Left ventricle myocardium inferior (tissue), 1 donor: ENCODE measurements around the gene MELK. TPM values are rescaled to one million over a fixed set of nuclear protein-coding genes. Genes with fewer than 3 reads are reported as not detected.

Source experiments
- DNase-seq: peaks from one replicate; pipeline ENCODE4 v3.0.0-alpha.2; 2020
- H3K27ac ChIP-seq: fragments of 200-600 bp; replicated peaks from 2 replicates; pipeline ENCODE4 v1.8.0; 2021
- H3K27me3 ChIP-seq: fragments of 200-600 bp; 2 replicates; pipeline ENCODE4 v1.8.0; 2021; ENCODE audit warnings: low read depth
- H3K36me3 ChIP-seq: fragments of 200-600 bp; 2 replicates; pipeline ENCODE4 v1.8.0; 2021
- H3K4me1 ChIP-seq: fragments of 200-600 bp; 2 replicates; pipeline ENCODE4 v1.8.0; 2021
- H3K4me3 ChIP-seq: fragments of 200-600 bp; 2 replicates; pipeline ENCODE4 v1.8.0; 2021; ENCODE audit warnings: mild to moderate bottlenecking, moderate library complexity
- H3K9me3 ChIP-seq: fragments of 200-600 bp; replicated peaks from 2 replicates; pipeline ENCODE4 v1.8.0; 2021
- intact Hi-C: fragments of 100-400 bp; cut with micrococcal nuclease; formaldehyde crosslinking; loops from one replicate; pipeline ENCODE4 v1.11.0; 2022
- total RNA-seq: library from RNA; stranded (reverse); fragmentation: NEBNext Ultra II Directional; extraction: Animal tissue kit (Norgen Biotek cat#: 25700); gene quantifications from one replicate; pipeline ENCODE4 v1.2.1, GENCODE V29; 2021
- TF ChIP-seq, protein P1 (sequence below): fragments of 200-600 bp; IDR thresholded peaks from 2 replicates; pipeline ENCODE4 v1.8.0; 2021; ENCODE audit warnings: antibody characterized with exemption, mild to moderate bottlenecking, borderline replicate concordance
- donor health status: DM: no; HTN: yes; CAD: no; lungs with severe emphysema.

Gene MELK
- total RNA-seq, 1 donor from 2014 or later, result 0.27 TPM

DNA sequence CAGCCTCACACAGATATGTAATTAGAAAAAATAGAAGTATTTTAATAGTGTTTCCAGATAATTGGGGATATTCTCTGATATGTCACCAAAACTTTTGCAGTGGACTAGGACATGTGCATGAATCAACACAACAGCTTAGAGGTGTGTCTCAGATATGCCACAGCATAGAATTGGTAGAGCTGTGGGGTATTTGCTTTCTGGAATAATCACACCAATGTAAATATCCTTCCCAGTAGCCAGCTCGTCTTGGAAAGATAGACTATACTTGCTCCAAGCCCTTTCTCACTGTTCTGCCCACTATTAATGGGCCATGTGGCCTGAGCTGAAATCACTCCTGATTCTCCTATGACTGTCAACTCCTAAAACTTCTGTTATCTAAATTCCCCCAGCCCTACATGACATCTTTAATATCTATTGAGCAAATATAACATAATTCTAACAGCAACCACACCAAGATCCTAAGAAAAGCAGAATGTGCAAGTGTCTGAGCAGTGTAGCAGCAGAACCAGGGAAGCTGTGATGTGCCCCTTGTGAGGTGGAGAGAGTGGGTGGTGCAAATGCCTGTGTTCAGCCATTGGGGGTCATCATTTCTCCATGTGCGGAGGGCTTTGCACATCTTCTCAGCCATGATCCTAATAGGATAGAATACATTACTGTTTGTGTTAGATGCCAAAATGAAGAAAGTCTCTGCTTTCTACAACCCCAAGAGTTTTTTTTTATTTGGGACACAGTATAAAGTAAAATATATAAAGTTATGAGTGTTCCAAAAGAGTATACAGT, 65.0 kb downstream of the MELK start:
- H3K4me1 ChIP-seq, result no peaks in the 10 kb centered on the region
- no peaks in the 10 kb centered on the region for H3K27me3 ChIP-seq
- H3K36me3 ChIP-seq, result no peaks in the 10 kb centered on the region
- DNase-seq, result no peak
- no peak overlapping the region for H3K27ac ChIP-seq
- no peak overlapping the region for H3K4me3 ChIP-seq
- H3K9me3 ChIP-seq, result no peaks in the 10 kb centered on the region
- intact Hi-C loops, result no loop called here
- TF ChIP-seq, protein P1, sequence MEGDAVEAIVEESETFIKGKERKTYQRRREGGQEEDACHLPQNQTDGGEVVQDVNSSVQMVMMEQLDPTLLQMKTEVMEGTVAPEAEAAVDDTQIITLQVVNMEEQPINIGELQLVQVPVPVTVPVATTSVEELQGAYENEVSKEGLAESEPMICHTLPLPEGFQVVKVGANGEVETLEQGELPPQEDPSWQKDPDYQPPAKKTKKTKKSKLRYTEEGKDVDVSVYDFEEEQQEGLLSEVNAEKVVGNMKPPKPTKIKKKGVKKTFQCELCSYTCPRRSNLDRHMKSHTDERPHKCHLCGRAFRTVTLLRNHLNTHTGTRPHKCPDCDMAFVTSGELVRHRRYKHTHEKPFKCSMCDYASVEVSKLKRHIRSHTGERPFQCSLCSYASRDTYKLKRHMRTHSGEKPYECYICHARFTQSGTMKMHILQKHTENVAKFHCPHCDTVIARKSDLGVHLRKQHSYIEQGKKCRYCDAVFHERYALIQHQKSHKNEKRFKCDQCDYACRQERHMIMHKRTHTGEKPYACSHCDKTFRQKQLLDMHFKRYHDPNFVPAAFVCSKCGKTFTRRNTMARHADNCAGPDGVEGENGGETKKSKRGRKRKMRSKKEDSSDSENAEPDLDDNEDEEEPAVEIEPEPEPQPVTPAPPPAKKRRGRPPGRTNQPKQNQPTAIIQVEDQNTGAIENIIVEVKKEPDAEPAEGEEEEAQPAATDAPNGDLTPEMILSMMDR, result no peak

DNA sequence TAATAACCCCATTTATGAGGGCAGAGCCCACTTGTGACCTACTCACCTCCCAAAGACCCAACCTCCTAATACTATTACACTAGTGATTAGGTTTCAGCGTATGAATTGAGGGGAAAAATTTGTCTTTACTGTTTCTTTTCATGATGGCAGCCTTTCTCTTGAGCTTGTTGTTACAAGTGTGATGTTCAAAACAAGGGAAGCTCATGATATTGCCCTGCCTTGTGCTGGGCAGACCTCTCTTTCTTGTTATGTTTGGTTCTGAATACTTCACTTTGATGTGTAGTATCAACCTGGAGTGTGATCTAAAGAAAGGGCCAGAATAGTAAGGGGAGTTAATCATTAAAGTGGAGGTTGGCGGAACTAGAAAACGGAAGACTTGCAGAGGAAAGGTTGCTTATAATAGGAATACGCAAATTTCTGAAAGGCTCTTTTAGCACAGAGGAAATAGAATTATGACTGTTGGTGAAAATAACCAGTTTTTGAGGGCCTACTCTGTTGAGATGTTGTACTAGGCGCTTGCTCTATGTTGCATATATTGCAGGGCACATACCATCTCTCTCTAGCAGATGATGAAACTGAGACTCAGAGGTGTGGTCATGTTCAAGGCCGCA, 68.2 kb downstream of the MELK start:
- DNase-seq, result no peak
- intact Hi-C loops, result no loop called here
- Histone ChIP-seq H3K9me3 (no peaks in the 10 kb centered on the region), H3K4me1 (no peaks in the 10 kb centered on the region), H3K4me3 (no peak overlapping the region), H3K36me3 (no peaks in the 10 kb centered on the region), H3K27me3 (no peaks in the 10 kb centered on the region), H3K27ac (no peak overlapping the region)
- TF ChIP-seq, protein P1, result no peak

DNA sequence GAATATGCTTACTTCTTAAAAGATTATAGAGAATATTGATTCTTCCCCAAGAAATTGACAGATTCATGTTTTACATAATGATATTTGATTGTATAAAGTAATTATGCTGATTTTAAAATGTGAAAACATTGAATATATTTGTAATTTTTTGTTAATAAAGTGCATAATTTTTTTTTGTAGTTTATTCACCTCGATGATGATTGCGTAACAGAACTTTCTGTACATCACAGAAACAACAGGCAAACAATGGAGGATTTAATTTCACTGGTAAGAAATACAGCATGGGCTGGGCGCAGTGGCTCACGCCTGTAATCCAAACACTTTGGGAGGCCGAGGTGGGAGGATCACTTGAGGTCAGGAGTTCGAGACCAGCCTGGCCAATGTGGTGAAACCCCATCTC, 70.1 kb downstream of the MELK start:
- intact Hi-C loops, result no loop called here
- TF ChIP-seq, protein P1, result no peak
- Histone ChIP-seq H3K27me3 (no peaks in the 10 kb centered on the region), H3K4me3 (no peak overlapping the region), H3K36me3 (no peaks in the 10 kb centered on the region), H3K9me3 (no peaks in the 10 kb centered on the region), H3K4me1 (no peaks in the 10 kb centered on the region), H3K27ac (no peak overlapping the region)
- no peak for DNase-seq

DNA sequence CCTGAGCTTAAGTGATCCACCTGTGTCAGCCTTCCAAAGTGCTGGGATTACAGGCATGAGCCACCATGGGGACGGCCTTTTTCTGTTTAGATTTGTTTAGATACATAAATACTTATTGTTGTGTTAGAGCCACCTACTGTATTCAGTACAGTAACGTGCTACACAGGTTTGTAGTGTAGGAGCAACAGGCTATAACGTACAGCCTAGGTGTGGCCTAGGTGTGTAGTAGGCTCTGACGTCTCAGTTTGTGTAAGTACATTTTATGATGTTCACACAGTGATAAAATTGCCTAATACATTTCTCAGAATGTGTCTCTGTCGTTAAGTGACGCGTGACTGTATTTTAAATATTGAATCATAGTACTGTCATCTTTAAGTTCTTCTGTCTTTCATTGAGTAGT, 84.1 kb downstream of the MELK start:
- H3K4me3 ChIP-seq, result no peak overlapping the region
- DNase-seq, result no peak
- no peaks in the 10 kb centered on the region for H3K27me3 ChIP-seq
- intact Hi-C loops, result no loop called here
- no peaks in the 10 kb centered on the region for H3K36me3 ChIP-seq
- TF ChIP-seq, protein P1, result no peak
- peaks cover 8% of the 10 kb centered on the region for H3K9me3 ChIP-seq
- H3K27ac ChIP-seq, result no peak overlapping the region
- H3K4me1 ChIP-seq, result no peaks in the 10 kb centered on the region

DNA sequence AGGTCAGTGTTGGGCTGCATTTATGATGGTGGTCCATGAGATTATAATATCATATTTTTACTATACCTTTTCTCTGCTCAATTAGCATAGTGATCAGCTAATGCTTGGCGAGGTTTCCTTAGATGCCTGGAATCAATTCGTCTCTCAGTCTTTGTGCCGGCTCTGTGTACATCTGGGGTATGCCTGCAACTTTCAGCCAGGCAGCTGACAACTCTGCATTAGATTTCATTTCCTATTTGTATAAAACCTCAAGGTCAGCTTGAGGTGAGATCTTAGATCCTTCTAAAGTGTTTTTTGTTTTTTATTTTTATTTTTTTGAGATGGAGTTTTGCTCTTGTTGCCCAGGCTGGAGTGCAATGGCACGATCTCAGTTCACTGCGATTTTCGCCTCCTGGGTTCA, 86.8 kb downstream of the MELK start:
- TF ChIP-seq, protein P1, result no peak
- H3K36me3 ChIP-seq, result no peaks in the 10 kb centered on the region

More for the DNA sequence above, 86.8 kb downstream of the MELK start:
- no peak for DNase-seq
- intact Hi-C loops, result no loop called here
- peaks cover 8% of the 10 kb centered on the region for H3K9me3 ChIP-seq
- H3K4me1 ChIP-seq, result no peaks in the 10 kb centered on the region
- no peak overlapping the region for H3K4me3 ChIP-seq
- no peaks in the 10 kb centered on the region for H3K27me3 ChIP-seq
- no peak overlapping the region for H3K27ac ChIP-seq
